HG03064 (cell line): ENCODE results near the gene CCDC3.
"Not testable (repeated sequence)": the region's sequence is repeated elsewhere in the genome, so short reads cannot be mapped to it uniquely, and the experiment has no call there.

Source experiments
- ATAC-seq: cut with Tn5 transposase; IDR thresholded peaks from one replicate; pipeline ENCODE4 v1.9.1; 2021; ENCODE audit warnings: low read depth; ENCODE audit not compliant: unreplicated experiment

Gene CCDC3

DNA sequence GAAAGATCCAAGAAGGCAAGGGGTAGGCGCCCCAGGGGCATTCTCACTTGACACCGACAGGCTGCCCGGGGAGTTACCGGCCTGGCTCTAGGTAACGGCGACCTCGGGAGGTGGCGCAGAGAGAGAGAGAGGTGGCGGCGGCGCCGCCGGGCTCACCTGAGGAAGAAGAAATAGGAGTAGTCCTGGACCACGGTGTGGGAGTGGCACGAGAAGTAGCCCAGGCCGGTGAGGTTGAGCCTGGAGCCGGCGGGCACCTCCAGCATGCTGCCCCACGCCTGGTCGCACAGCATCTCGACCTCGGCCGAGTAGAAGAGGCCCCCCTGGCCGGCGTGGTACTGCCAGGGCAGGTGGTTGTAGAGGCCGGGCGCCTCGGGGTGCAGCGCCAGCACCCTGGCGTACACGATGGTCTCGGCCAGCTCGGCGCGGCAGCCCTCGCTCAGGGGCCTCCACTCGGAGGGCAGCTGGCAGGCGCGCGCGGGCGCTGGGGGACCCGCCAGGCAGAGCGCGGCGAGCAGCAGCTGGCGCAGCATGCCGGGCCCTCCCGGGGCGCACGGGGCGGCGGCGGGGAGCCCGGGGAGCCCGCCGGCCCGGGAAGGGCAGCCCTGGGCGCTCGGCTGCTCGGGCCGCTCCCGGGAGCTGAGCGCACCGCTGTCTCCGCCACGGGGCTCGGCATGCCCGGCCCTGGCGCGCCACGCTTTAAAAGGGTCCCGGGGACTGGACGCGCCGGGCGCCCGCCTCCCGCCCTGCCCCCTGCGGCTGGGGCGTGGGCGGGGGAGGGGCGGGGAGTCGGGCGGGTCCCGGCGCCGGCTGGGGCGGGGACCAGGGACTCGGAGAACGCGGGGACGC is at the start of gene CCDC3:
TSS of gene CCDC3 (minus strand) at position 673 of the 846 bp plus-strand sequence. CDS start at position 530, 143 bp downstream.
- no peak for ATAC-seq

DNA sequence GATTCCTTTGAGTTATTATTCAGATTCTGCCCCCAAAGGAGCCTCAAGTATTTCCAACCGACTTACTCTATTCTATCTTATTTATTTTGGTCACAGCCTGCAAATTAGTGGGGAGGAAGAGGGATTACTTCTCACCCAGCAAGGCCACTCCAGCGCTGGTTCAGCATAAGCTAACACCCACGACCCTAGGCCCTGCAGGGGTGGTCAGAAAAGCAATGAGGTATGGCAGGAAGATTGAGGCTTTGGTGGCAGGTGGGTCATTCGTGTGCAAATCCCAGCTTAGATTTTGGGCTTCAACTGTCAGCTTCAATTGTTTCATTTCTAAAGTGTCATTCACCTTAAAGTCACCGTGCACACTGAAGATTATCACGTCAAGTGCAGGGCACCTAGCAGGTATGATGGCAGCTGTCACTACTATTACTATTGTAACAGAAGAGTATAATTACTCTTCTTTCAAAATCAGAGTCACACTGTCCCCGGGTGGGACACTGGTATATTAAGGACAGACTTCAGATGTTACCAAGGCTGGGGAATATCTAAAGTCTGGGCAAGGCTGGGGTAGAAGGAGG is 49.7 kb upstream of the CCDC3 start:
- no peak for ATAC-seq

DNA sequence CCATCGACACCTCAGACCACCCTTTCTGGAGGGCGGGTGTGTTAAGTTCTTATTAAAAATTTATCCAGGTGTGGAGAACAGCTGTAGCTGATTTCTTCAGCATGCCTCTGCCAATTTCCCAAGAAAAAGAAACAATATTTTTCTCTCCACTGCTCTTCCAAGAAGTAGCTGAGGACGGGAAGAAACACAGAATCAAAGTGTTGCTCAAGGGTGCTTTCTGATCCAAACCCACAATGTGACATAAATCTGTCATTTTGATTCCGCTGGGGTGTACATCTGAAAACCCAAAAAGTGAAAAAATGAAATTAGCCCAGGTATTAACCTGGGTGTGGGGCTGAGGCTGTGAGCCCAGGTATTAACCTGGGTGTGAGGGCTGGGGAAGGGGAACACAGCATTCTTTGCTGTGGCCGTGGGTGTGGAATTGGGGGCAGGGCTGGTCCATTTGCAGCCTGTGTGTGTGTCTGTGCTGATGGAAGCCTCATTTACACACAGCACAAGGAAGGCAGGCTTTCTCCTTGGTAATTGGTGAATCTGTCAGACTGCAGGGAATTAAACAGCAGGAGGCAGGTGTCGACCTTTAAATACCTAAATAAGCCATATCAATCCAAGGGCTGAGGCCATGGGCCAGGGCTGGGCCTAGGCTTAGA is 48.4 kb upstream of the CCDC3 start:
- no peak for ATAC-seq

DNA sequence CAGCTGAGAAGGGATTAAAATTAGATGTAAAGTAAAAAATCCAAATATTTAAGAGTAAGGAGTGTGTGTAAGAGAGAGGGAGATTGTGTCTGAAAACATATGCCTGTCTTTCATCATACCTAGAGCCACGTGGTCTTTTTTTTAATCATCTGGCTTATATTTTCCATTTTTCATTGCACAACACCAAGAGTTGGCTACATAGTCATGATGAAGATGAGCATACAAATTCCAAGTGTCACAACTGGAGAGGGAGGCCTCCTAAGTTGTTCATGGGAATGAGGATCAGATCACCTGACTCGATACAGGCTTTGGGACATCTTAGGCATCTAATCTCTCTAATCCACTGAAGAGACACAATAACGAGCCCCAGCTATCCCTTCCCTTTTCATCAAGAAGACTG is 47.2 kb upstream of the CCDC3 start:
- no peak for ATAC-seq

DNA sequence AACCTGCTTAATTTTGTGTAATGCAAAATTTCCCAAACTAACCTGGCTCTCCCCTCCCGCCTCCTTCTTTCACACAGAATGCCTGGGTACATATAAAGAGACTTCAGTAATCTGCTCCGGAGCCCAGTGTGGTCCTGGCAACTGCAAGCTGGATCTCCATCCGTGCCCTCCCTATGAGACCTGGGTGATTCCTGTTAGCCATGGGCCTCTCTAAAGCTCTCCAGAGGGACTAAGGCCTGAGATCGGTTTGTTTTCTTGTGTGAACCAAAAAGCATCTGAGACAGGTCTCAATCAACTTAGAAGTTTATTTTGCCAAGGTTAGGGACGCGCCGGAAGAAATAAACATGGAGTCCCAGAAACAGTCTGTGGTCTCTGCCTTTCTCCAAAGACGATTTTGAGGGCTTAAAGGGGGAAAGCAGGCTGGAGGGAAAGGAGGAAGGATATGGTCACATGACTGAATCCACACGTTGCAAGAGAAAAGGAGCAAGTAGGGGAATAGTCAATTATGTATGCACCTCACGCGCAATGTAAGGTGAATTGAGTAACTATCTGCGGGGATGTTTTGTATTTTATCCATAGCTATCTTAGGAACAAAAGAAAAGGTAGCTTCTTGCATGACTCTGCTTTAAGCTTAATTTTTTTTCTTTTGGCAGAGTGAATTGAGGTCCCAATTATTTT is 46.2 kb upstream of the CCDC3 start:
- ATAC-seq = no peak

DNA sequence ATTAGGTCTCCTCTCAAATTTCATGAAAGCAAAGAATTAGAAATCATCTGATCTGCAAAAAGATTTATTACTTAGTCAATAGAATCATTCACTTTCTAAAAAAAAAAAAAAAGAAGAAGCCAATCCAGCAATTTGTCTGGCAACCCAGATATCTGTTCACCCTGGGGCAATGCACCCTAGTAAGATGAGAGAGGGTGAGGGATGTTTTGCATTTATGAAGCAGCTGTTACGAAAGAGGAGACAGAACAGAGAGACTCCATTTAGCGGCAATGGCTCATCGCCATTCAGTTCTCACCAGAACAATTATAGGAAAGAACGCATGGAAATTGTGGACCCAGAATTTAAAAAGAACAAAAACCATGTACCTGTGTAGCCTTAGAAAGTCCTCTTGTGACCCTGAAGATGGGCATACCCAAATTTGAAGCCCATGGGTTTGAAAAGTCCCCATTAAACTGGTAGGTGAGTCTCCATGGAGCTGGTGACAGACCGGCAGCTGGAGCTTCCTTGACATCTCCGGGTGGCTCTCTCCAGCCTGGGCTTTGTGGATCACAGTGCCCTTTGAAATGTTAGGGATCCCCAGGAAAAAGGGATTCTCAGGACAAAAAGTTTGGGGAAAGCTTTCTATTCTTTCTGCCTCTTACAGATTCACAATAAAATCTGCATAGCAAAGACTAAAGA is 45.5 kb upstream of the CCDC3 start:
- ATAC-seq = no peak

DNA sequence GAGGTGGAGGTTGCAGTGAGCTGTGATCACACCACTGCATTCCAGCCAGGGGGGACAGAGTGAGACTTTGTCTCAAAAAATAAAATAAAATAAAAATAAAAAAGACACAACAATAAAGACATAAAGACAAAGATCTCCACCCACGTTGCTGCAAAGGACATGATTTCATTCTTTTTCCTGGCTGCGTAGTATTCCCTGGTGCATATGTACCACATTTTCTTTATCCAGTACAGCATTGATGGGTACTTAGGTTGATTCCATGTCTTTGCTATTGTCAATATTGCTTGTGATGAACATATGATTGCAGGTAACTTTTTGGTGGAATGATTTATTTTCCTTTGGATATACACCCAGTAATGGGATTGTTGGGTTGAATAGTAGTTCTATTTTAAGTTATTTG is 42.0 kb upstream of the CCDC3 start:
- ATAC-seq = no peak

DNA sequence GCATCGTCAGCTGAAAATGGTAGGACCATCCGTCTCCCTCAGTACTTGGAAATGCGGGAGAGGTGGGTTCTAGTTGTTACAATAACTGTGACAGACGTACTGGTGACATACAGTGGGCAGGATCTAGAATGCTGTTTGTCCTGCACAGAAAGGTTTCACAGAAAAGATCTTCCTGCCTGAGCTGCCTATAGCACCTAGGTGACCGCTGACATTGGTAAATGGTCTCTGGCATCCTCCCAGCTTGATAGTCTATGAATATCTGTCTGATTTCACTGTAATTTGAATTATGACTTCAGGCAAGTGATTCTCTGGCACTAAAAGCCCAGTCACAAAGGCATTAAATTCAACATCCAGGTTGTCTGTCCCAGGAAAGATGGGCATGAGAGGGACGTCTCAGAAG is 38.2 kb upstream of the CCDC3 start:
- ATAC-seq = no peak

DNA sequence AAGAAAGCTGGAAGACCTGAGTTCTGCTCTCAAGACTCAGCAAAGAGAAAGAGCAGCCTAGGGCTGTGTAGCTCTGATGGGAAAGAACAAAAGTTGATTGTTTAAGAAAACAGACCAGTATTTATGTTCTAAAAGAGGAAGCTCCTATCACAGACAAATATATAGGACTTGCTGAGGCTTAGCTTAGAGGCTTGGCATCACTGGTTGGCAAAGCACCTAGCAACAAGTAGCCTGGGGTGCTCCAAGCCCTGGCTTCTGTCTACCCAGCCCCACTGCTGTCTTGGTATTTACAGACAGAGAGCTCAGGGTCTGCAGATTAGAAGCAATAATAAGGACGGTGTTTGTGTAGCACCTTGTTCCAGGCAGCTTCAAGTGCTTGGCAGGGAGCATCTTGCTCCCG is 36.9 kb upstream of the CCDC3 start:
- no peak for ATAC-seq

DNA sequence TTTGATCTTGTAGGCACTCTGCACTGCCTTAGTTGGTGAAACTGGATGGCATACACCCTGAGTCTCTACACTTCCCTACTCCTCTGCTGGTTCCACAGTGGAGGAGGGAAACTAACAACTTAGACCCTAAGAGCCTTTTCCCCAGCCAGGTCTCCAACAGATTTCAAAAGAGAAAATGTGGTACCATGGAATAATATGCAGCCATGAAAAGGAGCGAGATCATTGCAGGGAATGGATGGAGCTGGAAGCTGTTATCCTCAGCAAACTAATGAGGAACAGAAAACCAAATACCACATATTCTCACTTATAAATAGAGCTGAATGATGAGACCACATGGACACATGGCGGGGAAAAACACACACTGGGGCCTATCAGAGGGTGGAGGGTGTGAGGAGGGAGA is 36.3 kb upstream of the CCDC3 start:
- no peak for ATAC-seq

DNA sequence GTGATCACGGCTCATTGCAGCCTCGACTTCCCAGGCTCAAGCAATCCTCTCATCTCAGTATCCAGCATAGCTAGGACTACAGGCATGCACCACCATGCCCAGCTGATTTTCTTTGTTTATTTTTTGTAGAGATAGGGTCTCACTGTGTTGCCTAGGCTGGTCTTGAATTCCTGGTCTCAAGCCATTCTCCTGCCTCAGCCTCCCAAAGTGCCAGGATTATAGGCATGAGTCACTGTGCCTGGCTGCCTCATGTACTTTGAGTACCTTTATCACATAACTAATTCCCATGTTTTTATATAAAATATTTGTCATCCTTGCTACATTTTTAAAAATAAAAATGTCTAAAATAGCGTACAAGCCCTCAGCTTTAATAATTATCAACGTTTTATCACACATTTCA is 35.3 kb upstream of the CCDC3 start:
- no peak for ATAC-seq

DNA sequence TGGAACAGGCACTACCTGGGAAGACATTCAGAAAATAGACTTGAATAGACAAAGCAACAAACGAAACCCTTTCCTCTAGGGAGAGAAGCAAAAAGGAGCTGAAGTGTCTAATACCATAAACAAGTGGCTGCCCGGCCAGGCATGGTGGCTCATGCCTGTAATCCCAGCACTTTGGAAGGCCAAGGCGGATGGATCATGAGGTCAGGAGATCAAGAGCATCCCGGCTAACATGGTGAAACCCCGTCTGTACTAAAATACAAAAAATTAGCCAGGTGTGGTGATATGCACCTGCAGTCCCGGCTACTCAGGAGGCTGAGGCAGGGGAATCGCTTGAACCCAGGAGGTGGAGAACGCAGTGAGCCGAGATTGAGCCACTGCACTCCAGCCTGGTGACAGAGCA is 34.2 kb upstream of the CCDC3 start:
- not testable (repeated sequence) for ATAC-seq

DNA sequence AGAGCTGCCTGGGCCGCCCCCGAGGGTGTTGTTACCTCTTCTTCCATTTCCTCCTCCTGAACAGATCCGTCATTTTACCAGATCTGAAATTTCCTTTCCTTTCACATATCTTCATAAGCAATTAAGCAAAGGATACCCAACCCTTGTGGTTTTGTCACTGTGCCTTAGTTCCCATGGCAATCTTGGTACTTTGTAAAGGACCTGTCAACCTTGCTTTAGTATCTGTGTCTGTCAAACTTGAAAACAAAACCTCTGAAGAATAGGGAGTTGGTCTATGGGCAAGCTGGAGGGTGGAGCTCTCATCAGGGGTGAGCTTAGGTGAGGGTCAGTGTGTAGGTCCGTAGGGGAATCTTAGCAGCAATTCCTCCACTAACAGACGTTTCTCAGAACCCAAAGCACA is 25.4 kb upstream of the CCDC3 start:
- no peak for ATAC-seq

DNA sequence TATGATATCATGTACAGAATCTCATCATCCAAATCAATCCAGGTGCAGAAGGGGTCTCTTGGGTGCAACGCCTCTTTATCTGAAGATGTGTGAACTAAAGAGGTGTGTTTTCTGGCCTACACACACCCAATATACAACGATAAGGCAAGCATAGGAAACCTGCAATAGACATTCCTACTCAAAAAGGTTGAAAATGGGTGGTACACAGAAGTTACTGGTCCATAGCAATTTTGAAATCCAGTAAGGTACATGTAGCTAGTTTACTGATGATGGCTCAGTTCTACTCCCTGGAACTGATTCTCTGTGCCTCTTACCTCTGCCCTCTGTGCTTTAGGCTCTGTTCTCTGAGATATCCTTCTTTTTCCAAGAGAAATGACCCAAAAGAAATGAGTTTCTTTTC is 22.2 kb upstream of the CCDC3 start:
- no peak for ATAC-seq

DNA sequence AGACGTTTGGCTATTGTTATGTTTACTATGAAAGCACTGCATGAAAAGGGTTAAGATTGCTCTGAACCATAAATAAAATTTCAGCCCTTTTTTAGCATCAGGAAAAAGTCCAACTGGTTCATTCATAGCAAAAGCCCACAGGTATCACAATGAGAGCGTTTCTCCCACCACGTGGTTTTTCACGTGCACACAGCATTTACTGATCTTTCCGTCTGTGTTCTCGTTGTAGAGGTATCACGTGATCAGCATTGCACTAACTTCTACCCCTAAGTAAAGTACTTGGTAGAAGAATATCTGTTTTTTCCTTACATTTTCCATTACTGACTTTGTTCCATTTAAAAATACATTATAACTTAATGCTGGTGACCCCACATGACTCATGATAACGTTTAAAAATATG is 17.8 kb upstream of the CCDC3 start:
- no peak for ATAC-seq

DNA sequence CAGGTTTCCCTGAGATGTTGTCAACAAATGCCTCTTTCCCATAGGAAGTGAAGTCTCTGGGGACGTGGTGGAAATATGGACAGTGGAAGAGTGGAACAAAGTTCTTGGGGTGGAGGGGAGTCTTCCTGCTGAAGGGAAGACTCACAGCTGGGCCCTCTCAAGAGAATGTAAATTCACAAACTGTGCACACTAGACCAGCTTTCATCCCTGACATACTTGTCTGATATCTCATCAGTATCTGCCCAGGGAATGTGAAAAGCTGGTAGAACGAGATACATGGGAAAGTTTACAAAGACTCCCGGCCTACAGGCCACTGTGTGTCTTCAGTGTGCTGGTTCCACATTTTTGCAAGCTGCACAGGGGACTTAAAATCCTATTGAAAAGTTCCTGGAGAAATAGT is 16.7 kb upstream of the CCDC3 start:
- ATAC-seq = no peak

DNA sequence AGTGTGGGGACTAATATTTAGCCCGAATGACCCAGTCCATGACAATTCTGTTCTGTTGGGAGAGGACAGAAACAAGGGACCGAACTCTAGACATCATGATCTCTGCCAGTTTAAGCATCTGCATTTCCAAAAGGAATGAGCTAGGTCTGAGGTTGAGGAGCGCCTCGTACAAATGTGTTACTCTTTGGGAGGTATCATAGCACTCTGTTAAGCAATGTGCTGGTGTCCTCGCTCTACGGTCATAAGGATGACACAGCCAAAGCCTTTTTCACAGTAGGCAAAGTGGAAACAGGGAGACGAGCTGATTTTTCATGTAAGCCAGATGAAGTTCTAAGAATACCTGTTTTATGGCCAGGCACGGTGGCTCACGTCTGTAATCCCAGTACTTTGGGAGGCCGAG is 15.4 kb upstream of the CCDC3 start:
- no peak for ATAC-seq

DNA sequence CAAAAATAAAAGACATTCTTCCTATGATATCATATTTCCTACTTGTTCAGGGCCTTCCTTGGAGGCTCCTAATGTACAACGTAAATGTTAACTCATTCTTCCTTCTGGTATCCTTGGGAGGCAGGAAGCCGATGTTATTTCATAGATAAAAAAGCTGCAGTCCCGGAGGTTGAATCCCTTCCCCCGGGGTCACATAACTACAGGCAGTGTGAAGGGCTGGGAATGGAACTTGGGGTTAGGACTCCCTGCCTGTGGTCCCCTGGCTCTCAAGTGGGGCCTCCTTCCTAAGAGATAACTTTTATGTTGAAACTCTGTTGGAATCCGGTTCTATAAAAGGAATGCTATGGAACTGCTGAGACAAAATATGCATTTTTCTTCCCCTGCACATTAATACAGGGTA is 14.9 kb upstream of the CCDC3 start:
- ATAC-seq = no peak

DNA sequence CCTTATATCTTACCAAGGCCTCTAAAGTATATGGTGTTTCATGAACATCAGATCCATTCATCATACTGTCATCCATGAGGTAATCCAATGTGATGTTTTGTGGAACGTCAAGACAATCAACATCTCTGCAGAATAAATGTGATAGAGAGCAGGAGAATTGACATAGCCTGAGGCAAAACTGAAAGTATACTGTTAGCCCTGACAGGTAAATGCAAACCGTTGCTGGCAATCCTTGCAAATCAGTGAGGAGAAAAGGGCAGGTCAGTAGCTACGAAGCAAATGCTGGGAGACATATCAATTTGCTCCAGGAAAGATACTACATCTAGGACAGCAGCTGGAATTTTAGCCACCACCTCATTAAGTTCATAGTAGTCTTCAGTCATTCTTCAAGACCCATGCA is 4.5 kb upstream of the CCDC3 start:
- no peak for ATAC-seq

DNA sequence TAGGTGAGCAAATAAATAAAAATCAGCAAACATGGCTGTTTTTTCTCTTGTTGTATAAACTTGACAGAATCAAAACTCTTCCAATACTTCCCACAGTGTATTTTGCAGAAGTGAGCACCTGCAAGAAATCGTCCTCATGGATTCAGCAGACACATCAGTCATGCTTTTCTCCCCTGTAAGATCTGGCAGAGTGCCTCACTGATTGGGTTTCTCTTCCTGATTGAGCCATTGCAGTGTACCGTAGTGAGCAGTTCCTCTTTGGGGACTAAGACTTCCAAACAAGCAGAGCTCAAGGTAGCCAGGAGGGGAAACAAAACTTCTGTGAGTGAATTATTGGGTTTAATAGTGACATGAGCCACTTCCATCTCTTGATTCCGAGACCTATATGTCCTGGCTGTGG is 2.2 kb upstream of the CCDC3 start:
- ATAC-seq = no peak

DNA sequence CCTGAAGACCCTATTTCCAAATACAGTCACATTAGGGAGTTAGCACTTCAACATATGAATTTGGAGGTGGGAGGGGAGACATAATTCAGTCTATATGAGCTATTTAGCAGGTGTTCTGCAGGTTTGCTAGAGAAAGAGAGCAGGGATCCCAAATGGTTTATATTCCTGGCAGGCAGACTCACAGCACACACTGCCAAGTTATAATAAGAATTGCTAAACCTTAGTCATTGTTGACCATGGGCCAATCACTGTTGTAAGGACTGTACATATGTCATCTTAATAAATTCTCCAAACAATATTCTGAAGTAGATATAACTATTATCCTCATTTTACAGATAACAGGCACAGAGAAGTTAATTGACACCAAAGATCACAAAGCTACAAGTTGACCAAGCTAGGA is 1.5 kb upstream of the CCDC3 start:
- ATAC-seq = no peak
